HG02852 (cell line): Measurements from ENCODE around the gene PDK3.

ENCODE experiments used
- ATAC-seq: cut with Tn5 transposase; IDR thresholded peaks from one replicate; pipeline ENCODE4 v1.9.1; 2021; ENCODE audit warnings: mild to moderate bottlenecking, moderate library complexity; ENCODE audit not compliant: unreplicated experiment

PDK3 gene

GRCh38 chrX:24547961-24548360, 82.9 kb downstream of the PDK3 start:
- no peak for ATAC-seq

GRCh38 chrX:24550166-24550565, 85.1 kb downstream of the PDK3 start:
- no peak for ATAC-seq

DNA sequence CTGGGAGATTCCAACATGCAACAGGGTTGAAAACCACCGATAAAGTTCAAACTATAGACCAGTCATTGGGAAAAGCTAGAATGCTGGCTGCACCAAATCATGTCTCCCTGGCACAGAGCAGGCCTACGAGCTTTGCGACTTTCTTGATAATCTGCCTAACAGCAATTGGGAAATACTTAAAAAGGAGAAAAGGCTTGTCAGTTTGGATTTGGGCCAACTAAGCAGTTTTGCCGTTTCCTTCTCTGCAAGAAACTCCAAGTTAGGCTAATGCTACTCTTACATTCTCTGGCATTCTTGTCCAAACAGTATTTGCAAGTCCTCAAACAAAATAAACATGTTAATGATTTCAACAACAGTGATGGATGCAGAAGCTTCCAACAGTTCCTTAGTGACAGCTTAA, 87.9 kb downstream of the PDK3 start:
- ATAC-seq = no peak

DNA sequence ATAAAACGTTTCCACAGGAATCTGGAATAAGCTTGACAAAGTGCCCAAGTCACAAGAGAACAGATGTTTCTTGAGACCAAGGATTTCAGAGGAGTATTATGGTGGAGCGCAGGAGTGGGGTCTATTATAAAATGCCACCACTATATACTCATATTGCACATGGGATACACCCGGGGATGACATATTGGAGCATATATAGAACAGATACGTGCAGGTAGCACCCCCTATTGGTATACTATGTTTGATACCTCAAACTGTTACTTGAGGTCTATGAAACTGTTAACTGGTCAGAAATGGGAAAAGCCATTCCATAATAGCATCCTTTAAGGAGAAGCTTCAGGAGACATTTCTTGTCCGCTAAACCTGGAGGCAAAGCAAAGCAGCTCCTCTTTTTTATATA, 96.0 kb downstream of the PDK3 start:
- ATAC-seq = no peak

DNA sequence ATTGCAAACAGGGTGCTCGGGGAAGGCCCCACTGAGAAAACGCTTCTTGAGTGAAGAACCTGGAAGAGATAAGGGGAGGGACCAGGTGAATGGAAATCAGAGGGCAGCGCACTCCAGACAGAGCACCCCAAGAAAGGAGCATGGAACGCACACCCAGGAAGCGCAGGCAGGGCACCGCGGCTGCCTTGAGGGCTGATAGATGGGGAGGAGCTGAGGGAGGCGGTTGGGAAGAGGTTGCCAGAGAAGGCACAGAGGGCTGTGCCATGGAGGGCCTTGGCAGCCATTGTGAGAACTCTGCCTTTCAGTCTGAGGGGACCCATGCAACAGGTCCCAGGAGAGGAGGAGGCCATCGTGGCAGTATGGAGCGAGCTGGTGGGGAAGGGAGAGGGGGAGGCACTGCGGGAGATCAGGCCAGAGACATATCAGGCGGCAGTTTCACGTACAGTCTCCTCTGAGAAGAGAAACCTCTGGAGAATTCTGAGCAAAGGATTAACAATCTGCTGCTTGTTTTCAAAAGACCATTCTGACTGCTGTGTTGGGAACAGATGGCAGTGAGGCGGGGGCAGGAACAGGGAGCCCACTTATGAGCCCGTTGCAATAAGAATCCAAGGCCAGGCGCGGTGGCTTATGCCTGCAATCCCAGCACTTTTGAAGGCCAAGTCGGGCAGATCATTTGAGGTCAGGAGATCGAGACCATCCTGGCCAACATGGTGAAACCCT, 98.4 kb downstream of the PDK3 start:
- no peak for ATAC-seq

GRCh38 chrX:24566240-24566639, 101.2 kb downstream of the PDK3 start:
- ATAC-seq = no peak

DNA sequence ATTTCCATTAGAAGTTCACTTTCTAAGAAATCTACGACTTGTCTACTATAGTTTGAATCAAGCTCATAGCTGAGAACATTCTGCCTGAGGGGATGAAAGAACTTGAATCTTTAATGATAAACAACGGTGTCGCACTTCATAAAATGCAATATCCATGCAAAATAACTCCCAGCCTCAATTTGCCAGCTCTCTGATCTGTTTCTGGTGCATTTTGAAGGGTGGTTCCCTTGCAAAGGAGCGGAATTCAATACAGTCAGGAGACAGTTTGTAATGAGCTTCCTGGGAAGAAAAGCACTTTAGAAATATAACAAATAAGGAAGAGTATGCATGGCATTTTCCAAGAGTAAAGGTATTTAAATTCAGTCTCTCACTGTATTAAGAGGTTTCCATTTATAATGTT, 102.1 kb downstream of the PDK3 start:
- no peak for ATAC-seq

DNA sequence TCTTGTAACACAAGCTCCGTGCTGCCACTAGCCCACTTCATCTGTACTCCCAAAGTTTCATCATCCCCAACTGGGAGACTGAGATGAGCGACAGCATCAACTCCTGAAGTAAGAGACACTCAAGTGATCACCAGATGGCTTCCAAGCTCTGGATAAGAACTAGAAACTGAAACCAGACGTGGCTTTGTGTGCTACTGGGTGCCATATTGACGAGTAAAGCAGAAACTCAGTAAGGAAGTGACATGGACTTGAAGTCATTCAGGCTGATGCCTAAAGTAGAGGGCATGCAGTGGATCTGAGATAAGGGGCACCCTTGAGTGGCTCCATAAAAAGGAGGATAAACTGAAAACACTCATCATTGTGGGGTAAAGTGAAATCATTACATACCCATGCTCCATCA, 109.7 kb downstream of the PDK3 start:
- ATAC-seq = no peak

- ATAC-seq = no peak
Observed at GRCh38 chrX:24575496-24575895, 110.4 kb downstream of the PDK3 start.

- ATAC-seq = no peak
Observed at GRCh38 chrX:24577091-24577490, 112.0 kb downstream of the PDK3 start.
